GM19240 (cell line): ENCODE data around the gene CCDC57.
A peak's percentile ranks its signal among the peaks of the same experiment; 100 is the strongest.
"Not testable (repeated sequence)": the region's sequence is repeated elsewhere in the genome, so short reads cannot be mapped to it uniquely, and the experiment has no call there.

ENCODE experiments used
- DNase-seq: peaks from one replicate; pipeline ENCODE4 v3.0.0; 2011; ENCODE audit warnings: low spot score; ENCODE audit not compliant: insufficient read length

CCDC57 gene, protein sequence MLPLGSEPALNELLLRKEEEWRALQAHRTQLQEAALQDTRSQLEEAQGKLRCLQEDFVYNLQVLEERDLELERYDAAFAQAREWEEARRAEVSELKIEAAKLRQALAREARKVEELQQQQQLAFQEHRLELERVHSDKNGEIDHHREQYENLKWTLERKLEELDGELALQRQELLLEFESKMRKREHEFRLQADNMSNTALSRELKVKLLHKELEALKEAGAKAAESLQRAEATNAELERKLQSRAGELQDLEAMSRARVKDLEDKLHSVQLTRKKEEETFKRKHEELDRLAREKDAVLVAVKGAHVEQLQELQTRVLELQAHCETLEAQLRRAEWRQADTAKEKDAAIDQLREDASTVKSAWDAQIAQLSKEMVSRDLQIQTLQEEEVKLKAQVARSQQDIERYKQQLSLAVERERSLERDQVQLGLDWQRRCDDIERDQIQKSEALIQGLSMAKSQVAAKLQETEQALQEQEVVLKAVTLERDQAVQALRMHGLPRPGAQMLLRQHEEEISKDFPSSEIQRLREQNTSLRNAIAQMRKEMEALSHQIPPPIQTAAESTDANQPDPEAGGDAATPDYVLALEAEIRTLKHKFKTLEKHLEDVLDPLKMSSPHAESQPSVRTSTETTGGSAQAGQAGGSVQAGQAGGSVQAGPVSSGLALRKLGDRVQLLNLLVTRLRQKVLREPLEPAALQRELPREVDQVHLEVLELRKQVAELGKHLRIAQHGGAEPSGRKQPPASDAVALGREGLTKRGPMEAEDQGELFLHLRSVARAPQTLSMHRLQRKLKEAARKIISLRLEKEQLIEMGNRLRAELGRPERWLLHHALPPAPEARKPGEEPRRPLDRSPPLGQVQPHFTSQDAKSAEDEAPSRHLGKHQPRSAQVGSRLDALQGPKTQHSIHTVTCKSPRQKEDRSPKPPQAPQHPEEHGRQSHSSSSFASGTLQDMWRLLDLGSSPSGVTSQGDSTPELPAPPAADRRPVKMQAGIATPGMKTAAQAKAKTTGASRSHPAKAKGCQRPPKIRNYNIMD

DNA sequence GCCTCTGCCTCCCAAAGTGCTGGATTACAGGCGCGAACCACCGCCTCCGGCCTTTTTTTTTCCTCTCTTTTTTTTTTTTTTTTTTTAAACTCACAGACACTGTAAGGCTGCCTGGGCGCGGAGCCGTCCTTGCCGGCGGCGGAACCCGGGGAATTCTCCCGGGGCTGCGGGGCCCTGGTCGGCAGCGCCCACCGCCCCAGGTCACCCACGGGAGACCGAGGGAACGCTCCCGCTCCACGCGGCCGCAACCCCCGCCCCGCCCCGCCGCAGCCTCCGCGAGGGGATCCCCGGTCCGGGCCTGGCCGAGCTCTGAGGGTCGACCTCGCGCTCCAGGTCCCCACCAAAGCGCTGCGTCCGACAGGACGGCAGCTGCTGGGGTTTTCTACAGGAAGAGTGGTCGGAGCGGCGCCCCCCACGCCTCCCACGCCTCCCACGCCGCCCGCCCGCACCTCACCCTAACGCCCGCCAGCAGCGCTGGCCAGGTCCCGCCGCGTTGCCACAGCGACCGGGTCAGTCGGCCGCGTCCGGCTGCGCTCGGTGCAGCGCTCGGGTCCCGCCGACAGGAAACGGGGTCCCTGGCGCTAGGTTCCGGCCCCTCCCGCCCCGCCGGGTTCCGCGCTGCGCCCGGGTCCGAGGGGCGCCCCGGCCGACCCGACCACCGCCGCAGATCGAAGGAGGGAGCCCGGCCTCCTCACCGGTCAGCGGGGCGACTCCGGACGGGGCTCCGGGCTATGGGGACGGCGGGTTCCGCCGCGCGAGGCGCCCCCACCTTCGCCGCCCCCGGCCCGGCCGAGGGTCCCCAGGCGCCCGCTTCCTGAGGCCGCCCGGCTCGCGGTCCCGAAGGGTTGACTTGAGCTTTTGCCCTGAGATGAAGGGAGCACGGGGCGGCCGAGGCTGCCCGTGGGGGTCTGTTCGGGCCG lies at the start of gene CCDC57:
Gene CCDC57 (minus strand): TSS at position 512 of the 920 bp plus-strand sequence. CDS start 10,898 bp downstream, outside the sequence.
- peak; percentile 79 for DNase-seq

DNA sequence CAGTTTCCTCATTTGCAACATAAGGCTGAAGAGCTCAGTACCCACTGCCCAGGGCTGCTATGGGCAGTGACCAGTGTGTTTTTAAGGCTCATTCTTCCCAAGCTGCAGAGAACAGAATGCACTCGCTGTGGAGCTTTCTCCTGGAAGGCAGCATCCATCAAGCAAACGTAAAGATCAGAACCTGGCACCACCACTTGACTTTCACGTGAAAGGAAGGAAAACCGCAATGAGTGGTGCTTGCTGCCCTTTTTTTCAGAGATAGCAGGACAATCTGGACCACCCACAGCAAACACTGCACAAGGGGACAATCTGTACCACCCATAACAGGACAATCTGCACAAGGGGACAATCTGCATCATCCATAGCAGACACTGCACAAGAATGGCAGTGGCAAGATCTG lies 49.7 kb upstream of the CCDC57 start:
- DNase-seq, result no peak

DNA sequence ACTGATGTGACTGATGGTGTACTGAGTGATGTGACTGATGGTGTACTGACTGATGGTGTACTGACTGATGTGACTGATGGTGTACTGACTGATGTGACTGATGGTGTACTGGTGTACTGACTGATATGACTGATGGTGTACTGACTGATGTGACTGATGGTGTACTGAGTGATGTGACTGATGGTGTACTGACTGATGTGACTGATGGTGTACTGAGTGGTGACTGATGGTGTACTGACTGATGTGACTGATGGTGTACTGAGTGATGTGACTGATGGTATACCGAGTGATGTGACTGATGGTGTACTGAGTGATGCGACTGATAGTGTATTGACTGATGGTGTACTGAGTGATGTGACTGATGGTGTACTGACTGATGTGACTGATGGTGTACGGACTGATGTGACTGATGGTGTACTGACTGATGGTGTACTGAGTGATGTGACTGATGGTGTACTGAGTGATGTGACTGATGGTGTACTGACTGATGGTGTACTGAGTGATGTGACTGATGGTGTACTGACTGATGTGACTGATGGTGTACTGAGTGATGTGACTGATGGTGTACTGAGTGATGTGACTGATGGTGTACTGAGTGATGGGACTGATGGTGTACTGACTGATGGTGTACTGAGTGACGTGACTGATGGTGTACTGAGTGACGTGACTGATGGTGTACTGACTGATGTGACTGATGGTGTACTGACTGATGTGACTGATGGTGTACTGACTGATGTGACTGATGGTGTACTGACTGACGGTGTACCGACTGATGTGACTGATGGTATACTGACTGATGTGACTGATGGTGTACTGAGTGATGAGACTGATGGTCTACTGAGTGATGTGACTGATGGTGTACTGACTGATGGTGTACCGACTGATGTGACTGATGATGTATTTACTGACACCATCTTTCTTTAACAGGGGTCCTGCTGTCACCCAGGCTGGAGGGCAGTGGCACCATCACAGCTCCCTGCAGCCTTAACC lies 47.6 kb upstream of the CCDC57 start:
- DNase-seq, result not testable (repeated sequence)

DNA sequence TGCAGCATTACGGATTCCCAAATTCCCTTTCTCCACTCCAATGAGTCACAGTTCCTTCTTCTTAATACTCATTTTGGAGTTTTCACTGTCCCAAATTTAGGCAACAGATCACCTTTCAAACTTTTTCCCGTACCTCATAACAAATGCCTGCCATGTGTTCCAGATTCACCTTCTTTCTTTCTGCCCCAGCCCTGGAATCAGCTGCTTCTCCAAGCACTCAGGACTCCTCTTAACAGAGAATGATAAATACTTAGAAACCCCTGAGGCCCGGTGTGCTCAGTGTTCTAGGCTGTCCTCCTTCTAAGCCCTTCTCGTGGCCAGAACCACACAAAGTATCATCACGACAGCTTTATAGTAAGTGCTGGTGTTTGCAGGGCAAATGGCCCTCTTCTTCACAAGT lies 45.9 kb upstream of the CCDC57 start:
- DNase-seq, result no peak

DNA sequence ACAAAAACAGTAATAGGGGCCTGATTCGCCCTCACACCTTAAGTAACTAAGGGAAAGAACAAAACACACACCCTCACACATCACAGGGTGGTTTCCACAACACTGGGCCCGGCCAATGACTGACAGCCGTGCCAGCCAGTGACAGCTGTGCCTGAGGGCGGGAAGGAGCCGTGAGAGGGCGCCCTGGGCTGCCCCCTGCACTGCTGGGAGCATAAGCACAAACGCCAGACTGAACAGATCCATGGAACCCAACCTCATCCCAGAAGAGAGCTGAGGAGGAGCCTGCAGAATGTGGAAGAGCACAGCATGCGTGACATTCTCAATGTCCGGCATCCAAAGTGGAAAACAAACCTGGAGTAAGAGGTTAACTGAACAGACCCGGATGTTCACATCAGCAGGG lies 44.8 kb upstream of the CCDC57 start:
- DNase-seq, result no peak

DNA sequence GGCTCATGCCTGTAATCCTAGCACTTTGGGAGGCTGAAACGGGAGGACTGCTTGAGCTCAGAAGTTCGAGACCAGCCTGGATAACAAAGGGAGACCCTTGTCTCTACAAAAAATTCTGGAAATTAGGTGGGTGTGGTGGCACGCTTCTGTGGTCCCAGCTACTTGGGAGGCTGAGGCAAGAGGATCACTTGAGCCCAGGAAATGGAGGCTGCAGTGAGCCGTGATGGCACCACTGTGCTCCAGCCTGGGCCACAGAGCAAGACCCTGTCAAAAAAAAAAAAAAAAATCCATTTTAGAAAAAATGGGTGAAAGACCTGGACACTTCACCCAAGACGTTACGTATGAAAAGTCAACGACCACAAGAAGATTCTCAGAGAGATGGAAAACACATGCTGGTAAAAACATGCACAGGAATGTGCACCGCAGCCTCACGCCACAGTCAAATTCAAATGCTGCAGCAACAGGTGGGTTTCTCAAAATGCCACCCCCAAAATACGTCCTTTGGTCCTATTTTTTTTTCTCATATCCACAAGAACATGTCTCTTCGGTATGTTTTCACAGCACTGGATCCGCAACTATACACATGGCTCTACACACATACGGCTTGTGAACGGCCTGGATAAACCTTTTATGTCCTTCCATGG lies 43.7 kb upstream of the CCDC57 start:
- no peak for DNase-seq

DNA sequence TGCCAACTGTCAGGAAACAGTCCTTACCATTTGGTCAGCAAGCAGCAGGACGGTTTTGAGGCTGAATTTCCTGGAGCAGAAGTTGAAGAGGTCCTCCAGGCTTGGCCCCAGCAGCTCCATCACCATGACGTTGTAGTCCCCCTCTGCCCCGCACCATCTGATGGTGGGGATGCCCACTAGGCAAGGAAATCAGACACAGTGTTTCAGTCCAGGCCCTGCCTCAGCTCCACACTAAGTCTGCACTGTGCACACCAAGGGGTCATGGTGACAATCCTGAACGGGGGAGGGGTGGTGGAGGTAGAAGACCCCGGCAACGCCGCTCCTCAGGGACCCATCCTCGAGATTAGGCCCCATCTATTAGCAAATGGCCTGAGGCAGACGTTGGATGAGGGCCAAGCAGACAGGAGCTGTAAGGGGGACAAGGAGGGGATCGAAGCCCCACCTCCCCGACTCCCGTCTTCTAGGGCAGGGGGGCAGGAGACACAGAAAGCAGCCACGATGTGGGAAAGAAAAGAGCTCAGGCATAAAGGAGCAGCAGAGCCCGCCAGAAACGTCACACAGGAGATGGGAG lies 42.8 kb upstream of the CCDC57 start:
- DNase-seq, result no peak

DNA sequence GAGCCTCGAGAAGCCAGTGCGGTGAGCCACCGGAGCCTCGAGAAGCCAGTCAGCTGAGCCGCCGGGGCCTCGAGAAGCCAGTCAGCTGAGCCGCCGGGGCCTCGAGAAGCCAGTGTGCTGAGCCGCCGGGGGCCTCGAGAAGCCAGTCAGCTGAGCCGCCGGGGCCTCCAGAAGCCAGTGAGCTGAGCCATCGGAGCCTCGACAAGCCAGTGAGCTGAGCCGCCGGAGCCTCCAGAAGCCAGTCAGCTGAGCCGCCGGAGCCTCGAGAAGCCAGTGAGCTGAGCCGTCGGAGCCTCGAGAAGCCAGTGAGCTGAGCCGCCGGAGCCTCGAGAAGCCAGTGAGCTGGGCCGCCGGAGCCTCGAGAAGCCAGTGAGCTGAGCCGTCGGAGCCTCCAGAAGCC lies 42.1 kb upstream of the CCDC57 start:
- DNase-seq, result not testable (repeated sequence)

DNA sequence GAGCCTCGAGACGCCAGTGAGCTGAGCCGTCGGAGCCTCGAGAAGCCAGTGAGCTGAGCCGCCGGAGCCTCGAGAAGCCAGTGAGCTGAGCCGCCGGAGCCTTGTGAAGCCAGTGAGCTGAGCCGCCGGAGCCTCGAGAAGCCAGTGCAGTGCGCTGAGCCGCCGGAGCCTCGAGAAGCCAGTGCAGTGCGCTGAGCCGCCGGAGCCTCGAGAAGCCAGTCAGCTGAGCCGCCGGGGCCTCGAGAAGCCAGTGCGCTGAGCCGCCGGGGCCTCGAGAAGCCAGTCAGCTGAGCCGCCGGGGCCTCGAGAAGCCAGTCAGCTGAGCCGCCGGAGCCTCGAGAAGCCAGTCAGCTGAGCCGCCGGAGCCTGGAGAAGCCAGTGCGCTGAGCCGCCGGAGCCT lies 41.5 kb upstream of the CCDC57 start:
- DNase-seq, result not testable (repeated sequence)

DNA sequence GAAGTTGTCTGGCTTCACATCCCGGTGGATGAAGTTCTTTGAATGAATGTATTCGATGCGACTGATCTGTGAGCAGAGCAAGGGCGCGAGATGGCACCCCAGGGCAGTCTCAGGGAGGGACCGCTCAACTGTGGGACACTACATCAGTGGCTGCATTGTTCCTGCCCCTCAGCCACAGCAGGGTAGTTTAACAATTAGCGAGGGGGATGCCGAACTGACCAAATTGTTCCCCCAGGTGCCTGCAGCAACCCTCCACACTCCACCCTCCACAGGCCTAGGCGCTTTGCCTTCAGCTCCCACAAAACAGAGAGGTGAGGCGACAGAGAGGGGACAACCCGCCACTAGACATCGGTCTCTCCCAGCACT lies 40.5 kb upstream of the CCDC57 start:
- no peak for DNase-seq

DNA sequence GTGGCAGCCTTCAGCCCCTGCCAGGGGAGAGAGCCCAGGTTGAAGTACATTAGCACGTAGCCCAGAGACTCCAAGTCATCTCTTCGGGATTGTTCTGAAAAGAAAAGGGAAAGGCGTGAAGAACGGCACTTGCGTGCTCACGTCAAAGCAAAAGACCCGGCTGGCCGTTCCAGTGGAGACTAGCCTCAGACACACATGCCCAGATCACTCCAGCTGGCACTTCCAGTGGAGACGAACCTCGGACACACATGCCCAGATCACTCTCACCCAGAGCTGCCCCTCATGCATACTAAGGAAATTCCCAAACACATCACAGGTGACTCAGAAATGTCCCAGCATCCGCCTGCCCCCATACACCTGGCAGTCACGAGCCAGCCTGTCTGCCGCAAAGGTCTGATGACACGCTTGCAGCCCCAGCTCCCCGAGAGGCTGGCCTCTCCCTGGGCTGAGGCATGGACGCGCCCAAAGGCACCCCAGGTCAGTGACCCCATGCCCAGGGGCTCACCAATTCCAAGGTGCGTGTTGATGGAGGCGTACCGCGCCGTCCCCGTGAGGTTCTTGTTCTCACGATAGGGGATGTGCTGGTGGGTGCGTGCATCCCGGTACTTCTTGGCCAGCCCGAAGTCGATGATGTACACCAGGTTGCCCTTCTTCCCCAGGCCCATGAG lies 40.0 kb upstream of the CCDC57 start:
- no peak for DNase-seq

DNA sequence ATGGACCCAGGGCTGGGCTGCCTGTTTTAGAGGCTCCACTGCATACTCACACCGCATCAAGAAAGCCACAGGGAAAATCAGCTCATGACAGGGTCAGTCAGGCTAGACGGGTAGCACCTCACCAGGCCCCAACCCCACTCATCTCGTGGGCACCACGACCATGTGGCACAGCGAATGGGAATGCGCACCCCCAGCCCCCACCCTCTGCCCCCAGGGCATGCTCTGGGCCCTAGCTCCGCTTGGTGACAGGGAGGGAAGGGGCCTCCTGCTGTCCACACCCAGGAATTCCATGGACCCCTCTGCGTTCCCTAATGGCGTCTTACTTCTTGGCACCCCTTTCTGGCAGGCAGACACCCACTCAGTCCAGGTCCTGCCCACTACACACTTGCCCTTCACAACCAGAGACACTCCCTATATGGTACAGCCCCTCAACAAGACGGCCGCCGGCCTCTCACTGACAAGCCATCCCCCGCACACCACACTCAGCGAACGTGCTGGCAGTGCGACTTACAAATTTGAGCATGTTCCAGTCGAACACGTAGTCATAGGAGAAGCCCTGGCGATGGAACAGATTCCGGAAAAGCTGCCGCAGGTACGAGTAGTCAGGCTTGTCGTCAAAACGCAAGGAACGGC lies 38.3 kb upstream of the CCDC57 start:
- DNase-seq, result no peak

DNA sequence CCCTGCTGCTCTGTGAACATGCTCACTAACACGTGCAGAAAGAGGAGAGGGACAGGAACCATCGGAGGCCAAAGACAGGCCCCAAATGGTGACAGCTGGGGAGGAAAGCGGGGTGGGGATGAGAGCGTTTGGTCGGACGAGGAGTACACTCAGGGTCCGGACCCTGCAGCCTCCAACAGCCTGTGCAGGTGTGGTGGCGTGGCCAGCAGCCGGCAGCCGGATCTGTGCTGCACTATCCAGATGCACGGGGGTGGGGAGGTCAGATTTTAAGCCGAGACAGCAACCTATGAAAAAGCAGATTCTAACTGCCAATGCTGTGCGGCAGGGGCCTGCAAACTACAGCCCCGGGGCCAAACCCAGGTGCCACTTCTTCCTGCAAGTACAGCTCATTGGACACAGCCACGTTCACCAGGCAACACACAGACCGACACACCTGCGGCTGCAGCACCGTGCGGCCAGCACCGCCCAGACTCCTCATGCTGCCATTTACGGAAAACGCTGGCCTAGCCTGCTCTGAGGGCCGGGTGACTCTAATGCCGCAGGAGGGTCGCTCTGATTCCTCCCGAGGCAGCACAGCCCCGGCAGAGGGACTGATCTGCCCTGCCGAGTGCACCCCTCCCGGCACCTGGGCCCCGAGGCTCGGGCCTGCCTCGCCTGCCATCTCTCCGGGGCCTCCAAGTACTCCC lies 37.4 kb upstream of the CCDC57 start:
- no peak for DNase-seq

DNA sequence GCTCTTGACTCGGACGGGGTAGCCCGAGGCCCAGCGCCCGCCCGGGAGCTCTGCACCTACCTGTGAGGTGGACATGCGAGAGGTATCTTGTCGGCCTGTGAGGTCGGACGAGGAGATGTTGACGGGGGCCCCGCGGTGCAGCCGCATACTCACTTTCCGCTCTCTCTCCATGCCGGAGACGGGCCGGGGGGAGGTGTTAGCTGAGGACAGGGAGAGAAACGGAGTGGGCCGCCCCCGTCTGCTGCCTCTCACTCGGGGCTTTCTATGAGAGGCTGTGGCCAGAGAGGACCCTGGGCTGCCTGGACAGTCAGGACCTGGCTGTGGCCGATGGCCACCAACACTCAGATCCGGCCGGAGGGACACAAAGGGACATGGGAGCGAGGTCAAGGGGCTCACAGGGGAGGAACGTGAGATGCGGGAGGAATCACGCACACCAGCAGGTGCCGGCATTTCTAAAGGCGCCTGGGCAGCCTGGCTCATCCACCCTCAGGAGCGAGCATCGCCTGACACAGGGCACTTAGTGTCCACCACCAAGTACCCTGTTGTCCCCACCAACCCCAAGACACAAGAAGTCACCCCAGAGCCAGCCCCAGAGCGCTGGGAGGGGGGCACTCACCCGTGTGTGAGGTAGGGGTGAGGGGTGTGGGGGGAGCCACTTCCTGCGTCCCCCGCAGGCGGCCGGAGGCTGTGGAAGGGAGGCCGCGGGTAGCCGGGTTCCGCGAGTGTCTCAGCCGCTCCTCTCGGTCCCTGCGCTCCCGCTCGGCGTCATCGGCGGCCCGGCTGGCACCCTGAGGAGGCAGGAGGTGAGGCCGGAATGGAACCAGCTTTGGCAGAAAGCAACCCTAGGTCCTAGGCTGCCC lies 36.4 kb upstream of the CCDC57 start:
- no peak for DNase-seq

DNA sequence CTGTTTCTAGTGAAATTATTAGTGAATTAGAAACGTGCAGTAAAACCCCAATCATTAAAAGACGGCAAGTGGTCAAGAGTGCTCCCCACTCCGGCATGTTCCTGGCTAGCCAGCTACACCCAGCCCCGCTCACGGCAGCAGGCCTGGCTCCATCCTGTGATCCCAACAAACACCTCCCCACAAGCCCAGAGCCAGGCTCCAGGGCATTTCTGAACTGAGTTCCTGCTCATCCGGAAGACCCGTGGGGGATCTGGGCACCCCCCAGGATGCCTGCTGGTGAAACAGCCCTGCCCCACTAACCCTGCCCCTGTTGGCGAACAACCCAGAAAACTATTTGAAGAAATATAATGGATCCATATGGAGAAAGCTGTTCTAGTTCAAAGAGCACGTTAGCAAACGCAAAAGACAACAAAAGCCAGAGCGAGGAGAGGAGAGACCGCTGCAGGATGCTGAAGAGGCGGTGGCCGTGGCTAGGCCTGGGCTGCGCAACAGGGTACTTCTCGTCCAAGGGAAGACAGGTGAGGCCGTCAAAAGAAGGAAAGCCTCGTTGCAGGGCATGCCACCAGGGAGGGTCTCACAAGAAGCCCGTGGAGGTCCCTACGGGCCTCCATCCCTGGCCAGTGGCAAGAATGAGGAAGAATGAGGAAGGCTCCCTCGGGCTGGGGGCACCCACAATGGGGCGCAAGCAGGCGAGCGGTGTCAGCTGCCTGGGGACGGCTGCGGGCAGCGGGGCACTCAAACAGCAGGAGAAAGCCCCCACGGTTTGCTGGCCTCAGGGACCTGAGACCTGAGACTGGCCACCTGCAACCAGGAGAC lies 35.4 kb upstream of the CCDC57 start:
- no peak for DNase-seq
